GM19455 (cell line): ENCODE data around the gene SEPTIN5.
"Not testable (repeated sequence)": the region's sequence is repeated elsewhere in the genome, so short reads cannot be mapped to it uniquely, and the experiment has no call there.

Experiments
- ATAC-seq: cut with Tn5 transposase; IDR thresholded peaks from one replicate; pipeline ENCODE4 v1.9.1; 2021; ENCODE audit not compliant: unreplicated experiment

The SEPTIN5 gene

GRCh38 chr22:19714312-19715187 lies at the start of gene SEPTIN5:
SEPTIN5 (plus strand) TSS chr22:19714503; CDS start chr22:19714589, 86 bp downstream.
- ATAC-seq: no peak

- ATAC-seq: no peak
Measured at GRCh38 chr22:19664951-19665783, 49.1 kb upstream of the SEPTIN5 start.

- no peak for ATAC-seq
Measured at GRCh38 chr22:19665784-19666672, 48.3 kb upstream of the SEPTIN5 start.

- no peak for ATAC-seq
Measured at GRCh38 chr22:19666673-19667593, 47.4 kb upstream of the SEPTIN5 start.

- no peak for ATAC-seq
Measured at GRCh38 chr22:19667872-19668740, 46.2 kb upstream of the SEPTIN5 start.

- ATAC-seq: no peak
Measured at GRCh38 chr22:19668748-19669147, 45.6 kb upstream of the SEPTIN5 start.

GRCh38 chr22:19669570-19669969 lies 44.7 kb upstream of the SEPTIN5 start:
- no peak for ATAC-seq

GRCh38 chr22:19671316-19671715 lies 43.0 kb upstream of the SEPTIN5 start:
- no peak for ATAC-seq

GRCh38 chr22:19672054-19672776 lies 42.1 kb upstream of the SEPTIN5 start:
- no peak for ATAC-seq

- ATAC-seq: no peak
Measured at GRCh38 chr22:19673660-19674059, 40.6 kb upstream of the SEPTIN5 start.

GRCh38 chr22:19674129-19674928 lies 40.0 kb upstream of the SEPTIN5 start:
- ATAC-seq: no peak

GRCh38 chr22:19674929-19675253 lies 39.4 kb upstream of the SEPTIN5 start:
- ATAC-seq: no peak

GRCh38 chr22:19675428-19675827 lies 38.9 kb upstream of the SEPTIN5 start:
- ATAC-seq: no peak

- ATAC-seq: not testable (repeated sequence)
Measured at GRCh38 chr22:19676437-19676836, 37.9 kb upstream of the SEPTIN5 start.

- no peak for ATAC-seq
Measured at GRCh38 chr22:19678949-19679521, 35.3 kb upstream of the SEPTIN5 start.

- no peak for ATAC-seq
Measured at GRCh38 chr22:19679522-19680101, 34.7 kb upstream of the SEPTIN5 start.
